Fibroblast of lung (primary cell): ENCODE results near the gene CHIT1. TPM values are rescaled to one million over a fixed set of nuclear protein-coding genes. Genes with fewer than 3 reads are reported as not detected.

Experiments
- DNase-seq, 2 donors: peaks; one replicate each; pipeline versions ENCODE4 v3.0.0 to v3.0.0-alpha.2; 2010; ENCODE audit warnings: low read depth in 2 of 2
- H2AFZ ChIP-seq: 2 replicates; pipeline ENCODE4 v1.5.1; 2012; ENCODE audit warnings: low read length, control low read depth, inconsistent platforms
- H3K27ac ChIP-seq: 2 replicates; pipeline ENCODE4 v1.5.1; 2011; ENCODE audit warnings: low read length, control low read depth; ENCODE audit not compliant: insufficient read depth
- H3K27me3 ChIP-seq: 2 replicates; pipeline ENCODE4 v1.5.1; 2011; ENCODE audit warnings: mild to moderate bottlenecking, low read length; ENCODE audit not compliant: control insufficient read depth, insufficient read depth
- H3K36me3 ChIP-seq: 2 replicates; pipeline ENCODE4 v1.5.1; 2011; ENCODE audit warnings: low read length; ENCODE audit not compliant: control insufficient read depth, insufficient read depth
- H3K4me1 ChIP-seq: 2 replicates; pipeline ENCODE4 v1.5.1; 2011; ENCODE audit warnings: low read length; ENCODE audit not compliant: control insufficient read depth, insufficient read depth; ENCODE audit errors: extremely low read depth
- H3K4me2 ChIP-seq: 2 replicates; pipeline ENCODE4 v1.5.1; 2011; ENCODE audit warnings: low read length, control low read depth; ENCODE audit not compliant: insufficient read depth; ENCODE audit errors: extremely low read depth
- H3K4me3 ChIP-seq, 4 experiments: fragments of 200-600 bp in 1 of 4; sonication (generic) in 1 of 4; replicated peaks in 1 of 4; 2 replicates each; pipeline ENCODE4 v1.5.1; 2011 to 2016; ENCODE audit warnings: low read length in 4 of 4, low read depth in 3 of 4, mild to moderate bottlenecking in 3 of 4, control low read depth in 2 of 4, inconsistent platforms in 1 of 4, mixed read lengths in 1 of 4; ENCODE audit not compliant: insufficient read depth in 1 of 4; ENCODE audit errors: control extremely low read depth in 1 of 4
- H3K79me2 ChIP-seq: 2 replicates; pipeline ENCODE4 v1.5.1; 2012; ENCODE audit warnings: mild to moderate bottlenecking, low read length, inconsistent platforms; ENCODE audit not compliant: control insufficient read depth, insufficient read depth
- H3K9ac ChIP-seq: 2 replicates; pipeline ENCODE4 v1.5.1; 2011; ENCODE audit warnings: mild to moderate bottlenecking, low read length, control low read depth; ENCODE audit not compliant: insufficient read depth
- H3K9me3 ChIP-seq: 2 replicates; pipeline ENCODE4 v1.5.1; 2012; ENCODE audit warnings: low read depth, low read length; ENCODE audit not compliant: control insufficient read depth, insufficient read depth
- H4K20me1 ChIP-seq: 2 replicates; pipeline ENCODE4 v1.5.1; 2011; ENCODE audit warnings: low read length; ENCODE audit not compliant: control insufficient read depth, insufficient read depth; ENCODE audit errors: extremely low read depth
- CTCF ChIP-seq, 2 donors: IDR thresholded peaks in 1 of 2; conservative IDR thresholded peaks in 1 of 2; 1 replicate in 1 of 2; 2 replicates in 1 of 2; pipeline ENCODE4 v1.5.1; 2011 to 2012; ENCODE audit warnings: low read length in 2 of 2, control low read depth in 1 of 2, inconsistent platforms in 1 of 2, low read depth in 1 of 2, mild to moderate bottlenecking in 1 of 2
- EZH2 ChIP-seq: IDR thresholded peaks from 2 replicates; pipeline ENCODE4 v1.5.1; 2012; ENCODE audit warnings: low read length, control low read depth, mild to moderate bottlenecking; ENCODE audit errors: missing control alignments
- polyA plus RNA-seq, 2 donors: library from polyadenylated mRNA; depleted of rRNA in 1 of 2; stranded (reverse) in 1 of 2; unstranded in 1 of 2; fragments of >200 nt; gene quantifications; 2 replicates each; pipeline ENCODE4 v1.2.1, GENCODE V29; 2011 to 2012; ENCODE audit warnings: missing spikeins in 1 of 2
- total RNA-seq: library from RNA; depleted of rRNA; stranded (reverse); fragments of >200 nt; gene quantifications from 2 replicates; pipeline ENCODE4 v1.2.1, GENCODE V29; 2014

The CHIT1 gene
- total and polyA plus RNA-seq, 2 donors (not counting 1 experiment from before 2014, with no cell fraction given) = not detected

- no peak overlapping the region for H3K4me2 ChIP-seq
- no peak overlapping the region for H2AFZ ChIP-seq
- DNase-seq = no peak
- H3K9me3 ChIP-seq = no peaks in the 10 kb centered on the region
- no peaks in the 10 kb centered on the region for H3K36me3 ChIP-seq
- no peak for TF ChIP-seq EZH2
- TF ChIP-seq CTCF (conservative IDR thresholded peaks at IDR 0.05 in 1 of 2, IDR thresholded peaks at IDR 0.05 in 1 of 2; ENCODE audit: low read depth in 1 of 2, low read length in 2 of 2) = no peak
- H3K4me1 ChIP-seq = no peaks in the 10 kb centered on the region
- no peak overlapping the region for H3K9ac ChIP-seq
- H3K27me3 ChIP-seq = no peaks in the 10 kb centered on the region
- no peaks in the 10 kb centered on the region for H4K20me1 ChIP-seq
- no peak overlapping the region for H3K4me3 ChIP-seq
- H3K79me2 ChIP-seq = no peaks in the 10 kb centered on the region
- H3K27ac ChIP-seq = no peak overlapping the region
Measured at GRCh38 chr1:203211812-203212211, 17.7 kb downstream of the CHIT1 start.

GRCh38 chr1:203210988-203211387 is 18.5 kb downstream of the CHIT1 start:
- Histone ChIP-seq H3K9ac (no peak overlapping the region), H3K79me2 (no peaks in the 10 kb centered on the region), H3K27me3 (no peaks in the 10 kb centered on the region), H3K36me3 (no peaks in the 10 kb centered on the region), H3K9me3 (no peaks in the 10 kb centered on the region), H3K4me1 (no peaks in the 10 kb centered on the region), H3K4me3 (no peak overlapping the region), H2AFZ (no peak overlapping the region), H3K27ac (no peak overlapping the region), H4K20me1 (no peaks in the 10 kb centered on the region), H3K4me2 (no peak overlapping the region)
- TF ChIP-seq EZH2 (no peak), CTCF (conservative IDR thresholded peaks at IDR 0.05 in 1 of 2, IDR thresholded peaks at IDR 0.05 in 1 of 2; ENCODE audit: low read depth in 1 of 2, low read length in 2 of 2) (no peak)
- DNase-seq = no peak

GRCh38 chr1:203210350-203210749 is 19.1 kb downstream of the CHIT1 start:
- Histone ChIP-seq H3K79me2 (no peaks in the 10 kb centered on the region), H3K4me2 (no peak overlapping the region), H3K27me3 (no peaks in the 10 kb centered on the region), H3K36me3 (no peaks in the 10 kb centered on the region), H3K9me3 (no peaks in the 10 kb centered on the region), H3K27ac (no peak overlapping the region), H3K4me1 (no peaks in the 10 kb centered on the region), H3K9ac (no peak overlapping the region), H2AFZ (no peak overlapping the region), H3K4me3 (no peak overlapping the region), H4K20me1 (no peaks in the 10 kb centered on the region)
- no peak for DNase-seq
- TF ChIP-seq EZH2 (no peak), CTCF (conservative IDR thresholded peaks at IDR 0.05 in 1 of 2, IDR thresholded peaks at IDR 0.05 in 1 of 2; ENCODE audit: low read depth in 1 of 2, low read length in 2 of 2) (no peak)
